Measurements from ENCODE around the gene KIF13A. TPM values are rescaled to one million over a fixed set of nuclear protein-coding genes. Genes with fewer than 3 reads are reported as not detected.

KIF13A gene
- total and polyA plus RNA-seq, 10 of the 15 experiments (the other 5 are each of a cell fraction or from before 2014, with no cell fraction given), result 0.02 to 0.26 (median 0.13) TPM; not detected in 2

- no peak overlapping the region for H3K27ac ChIP-seq (ENCODE audit: control insufficient read depth, insufficient read depth)
- ChIA-PET CTCF (no interaction called here), SMC1A (ENCODE audit: uncharacterized antibody, unreplicated experiment) (no interaction called here), RAD21 (ENCODE audit: unreplicated experiment) (no interaction called here), POLR2A (no interaction called here)
- no peaks in the 10 kb centered on the region for H3K79me2 ChIP-seq (ENCODE audit: control insufficient read depth, insufficient read depth, low read length)
- intact Hi-C loops (cut with micrococcal nuclease; ENCODE audit: unreplicated experiment), result no loop called here
- no peak overlapping the region for H3K4me3 ChIP-seq
- H3K27me3 ChIP-seq (replicated peaks in 1 of 2; ENCODE audit: control insufficient read depth in 2 of 2, insufficient read depth in 2 of 2, low read length in 1 of 2), result no peaks in the 10 kb centered on the region
- TF ChIP-seq SRF (IDR thresholded peaks at IDR 0.05; ENCODE audit: low read depth in 2 of 2, low read length in 2 of 2) (no peak), CREB1 (IDR thresholded peaks at IDR 0.05; ENCODE audit: low read depth) (no peak), SUZ12 (IDR thresholded peaks at IDR 0.05; ENCODE audit: unreplicated experiment) (no peak), TCF7 (IDR thresholded peaks at IDR 0.05; ENCODE audit: borderline replicate concordance) (no peak), FOXK2 (IDR thresholded peaks at IDR 0.05) (no peak), FOS (IDR thresholded peaks at IDR 0.05; ENCODE audit: borderline replicate concordance, extremely low read depth, insufficient read length) (no peak)
- TF ChIP-seq, protein P1, sequence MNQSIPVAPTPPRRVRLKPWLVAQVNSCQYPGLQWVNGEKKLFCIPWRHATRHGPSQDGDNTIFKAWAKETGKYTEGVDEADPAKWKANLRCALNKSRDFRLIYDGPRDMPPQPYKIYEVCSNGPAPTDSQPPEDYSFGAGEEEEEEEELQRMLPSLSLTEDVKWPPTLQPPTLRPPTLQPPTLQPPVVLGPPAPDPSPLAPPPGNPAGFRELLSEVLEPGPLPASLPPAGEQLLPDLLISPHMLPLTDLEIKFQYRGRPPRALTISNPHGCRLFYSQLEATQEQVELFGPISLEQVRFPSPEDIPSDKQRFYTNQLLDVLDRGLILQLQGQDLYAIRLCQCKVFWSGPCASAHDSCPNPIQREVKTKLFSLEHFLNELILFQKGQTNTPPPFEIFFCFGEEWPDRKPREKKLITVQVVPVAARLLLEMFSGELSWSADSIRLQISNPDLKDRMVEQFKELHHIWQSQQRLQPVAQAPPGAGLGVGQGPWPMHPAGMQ (IDR thresholded peaks at IDR 0.05; ENCODE audit: borderline replicate concordance), result no peak
- WGBS (ENCODE audit: insufficient coverage, insufficient replicate concordance, low lambda C conversion rate, missing lambda C conversion rate), result 58% methylated on average over 8 of the region's 8 CpGs
- H3K4me2 ChIP-seq (ENCODE audit: control insufficient read depth, insufficient read depth), result no peak overlapping the region
- no peaks in the 10 kb centered on the region for H3K4me1 ChIP-seq (ENCODE audit: control insufficient read depth, insufficient read depth, low read length)
- H3K9ac ChIP-seq (ENCODE audit: control insufficient read depth, insufficient read depth, low read length), result no peak overlapping the region
- H3K9me3 ChIP-seq (replicated peaks; ENCODE audit: control insufficient read depth, insufficient read depth, low read length), result peaks cover 4% of the 10 kb centered on the region; the same call in 2 of the 3 replicates
- no peak overlapping the region for H2AFZ ChIP-seq (ENCODE audit: control insufficient read depth, low read depth, low read length)
- BruUV-seq (replicated peaks), result no TSS peak
- in situ Hi-C loops (cut with MboI), result no loop called here
- DNase-seq (ENCODE audit: low read depth, low spot score), result no peak
- no peak for FAIRE-seq
- ATAC-seq, result no peak
- H4K20me1 ChIP-seq (ENCODE audit: control insufficient read depth, insufficient read depth), result no peaks in the 10 kb centered on the region
- H3K36me3 ChIP-seq (ENCODE audit: control insufficient read depth in 2 of 2, insufficient read depth in 2 of 2, low read length in 1 of 2), result no peaks in the 10 kb centered on the region
Measured at GRCh38 chr6:17741507-17741906, 245.9 kb downstream of the KIF13A start.

Data from GM12878 (cell line).